HepG2 (cell line): ENCODE measurements around the gene PDZD7. TPM values are rescaled to one million over a fixed set of nuclear protein-coding genes. Genes with fewer than 3 reads are reported as not detected.

Experiments
- ATAD3A ChIP-seq: sonication (generic); formaldehyde crosslinking; IDR thresholded peaks from 2 replicates; pipeline ENCODE4 v1.4.0; 2020; ENCODE audit warnings: missing genetic modification reagents
- ATF7-NPFF ChIP-seq: sonication (generic); formaldehyde crosslinking; IDR thresholded peaks from 2 replicates; pipeline ENCODE4 v1.8.1; 2023; ENCODE audit warnings: mild to moderate bottlenecking, low read depth, missing genetic modification reagents, moderate library complexity
- CEBPB ChIP-seq: IDR thresholded peaks from 2 replicates; pipeline ENCODE4 v1.6.1; 2011; ENCODE audit warnings: low read depth, low read length, improper control_type of control experiment, borderline replicate concordance
- HDAC6 ChIP-seq: fragments of 200-600 bp; sonication (generic); IDR thresholded peaks from 2 replicates; pipeline ENCODE4 v1.7.0; 2017; ENCODE audit warnings: mild to moderate bottlenecking, antibody characterized with exemption, low read length, low read depth
- ISL2 ChIP-seq: sonication (generic); formaldehyde crosslinking; IDR thresholded peaks from 2 replicates; pipeline ENCODE4 v1.5.0; 2020; ENCODE audit warnings: missing genetic modification reagents
- KAT8 ChIP-seq: IDR thresholded peaks from 2 replicates; pipeline ENCODE4 v1.6.1; 2016; ENCODE audit warnings: missing genetic modification reagents, missing compliant biosample characterization
- MED13 ChIP-seq: sonication (generic); formaldehyde crosslinking; IDR thresholded peaks from 2 replicates; pipeline ENCODE4 v1.5.0; 2020; ENCODE audit warnings: missing genetic modification reagents
- NFYC ChIP-seq: IDR thresholded peaks from 2 replicates; pipeline ENCODE4 v1.6.1; 2016; ENCODE audit warnings: missing genetic modification reagents, missing compliant biosample characterization
- PAF1 ChIP-seq: IDR thresholded peaks from 2 replicates; pipeline ENCODE4 v1.6.1; 2016; ENCODE audit warnings: missing genetic modification reagents, missing compliant biosample characterization
- POLR2AphosphoS5 ChIP-seq: IDR thresholded peaks from 2 replicates; pipeline ENCODE4 v1.6.1; 2012; ENCODE audit warnings: low read depth, low read length
- REXO4 ChIP-seq: sonication (generic); formaldehyde crosslinking; IDR thresholded peaks from 2 replicates; pipeline ENCODE4 v1.8.0; 2022; ENCODE audit warnings: missing genetic modification reagents, mild to moderate bottlenecking, borderline replicate concordance
- ZBTB7B ChIP-seq: sonication (generic); formaldehyde crosslinking; IDR thresholded peaks from 2 replicates; pipeline ENCODE4 v1.4.0; 2020; ENCODE audit warnings: missing genetic modification reagents
- ZC3H13 ChIP-seq: sonication (generic); formaldehyde crosslinking; IDR thresholded peaks from 2 replicates; pipeline ENCODE4 v1.8.1; 2023; ENCODE audit warnings: mild to moderate bottlenecking, missing genetic modification reagents, moderate library complexity
- ZNF354B ChIP-seq: sonication (generic); formaldehyde crosslinking; IDR thresholded peaks from 2 replicates; pipeline ENCODE4 v1.8.0; 2022; ENCODE audit warnings: mild to moderate bottlenecking, missing genetic modification reagents
- ZNF546 ChIP-seq: sonication (generic); formaldehyde crosslinking; conservative IDR thresholded peaks from 2 replicates; pipeline ENCODE4 v1.8.1; 2023; ENCODE audit warnings: mild to moderate bottlenecking, missing genetic modification reagents
- ZNF552 ChIP-seq: sonication (generic); formaldehyde crosslinking; IDR thresholded peaks from 2 replicates; pipeline ENCODE4 v1.9.0; 2022; ENCODE audit warnings: missing genetic modification reagents, mild to moderate bottlenecking, borderline replicate concordance
- ZSCAN9 ChIP-seq: IDR thresholded peaks from 2 replicates; pipeline ENCODE4 v1.6.1; 2016; ENCODE audit warnings: borderline replicate concordance
- polyA plus RNA-seq, 8 experiments: library from polyadenylated mRNA; depleted of rRNA in 3 of 8; stranded (reverse) in 7 of 8; unstranded in 1 of 8; fragments of >200 nt; fragmentation: Illumina TruSeq in 4 of 8; extraction: Trizol in 4 of 8; gene quantifications; 2 replicates each; pipeline versions ENCODE4 v1.2.1 to v1.2.3, GENCODE V29; 2011 to 2016; ENCODE audit warnings: low read depth in 4 of 8, missing spikeins in 1 of 8, mixed read lengths in 1 of 8; ENCODE audit not compliant: insufficient read depth in 1 of 8
- total RNA-seq, 5 experiments: library from RNA; depleted of rRNA; stranded (reverse); fragments of >200 nt; fragmentation: Illumina TruSeq; extraction: Trizol; gene quantifications; 2 replicates each; pipeline ENCODE4 v1.2.3, GENCODE V29; 2016; ENCODE audit warnings: low read depth in 1 of 5
- TF ChIP-seq, protein P1 (sequence below): sonication (generic); formaldehyde crosslinking; IDR thresholded peaks from 2 replicates; pipeline ENCODE4 v1.9.0; 2022; ENCODE audit warnings: missing genetic modification reagents, mild to moderate bottlenecking, borderline replicate concordance
- TF ChIP-seq, protein P2 (sequence below): sonication (generic); formaldehyde crosslinking; IDR thresholded peaks from 2 replicates; pipeline ENCODE4 v1.8.1; 2022; ENCODE audit warnings: mild to moderate bottlenecking, missing genetic modification reagents
- TF ChIP-seq, protein P3 (sequence below): sonication (generic); formaldehyde crosslinking; IDR thresholded peaks from 2 replicates; pipeline ENCODE4 v1.4.0; 2020; ENCODE audit warnings: mild to moderate bottlenecking, missing genetic modification reagents, borderline replicate concordance
- TF ChIP-seq, protein P4 (sequence below): sonication (generic); formaldehyde crosslinking; IDR thresholded peaks from 2 replicates; pipeline ENCODE4 v1.4.0; 2020; ENCODE audit warnings: mild to moderate bottlenecking, missing genetic modification reagents

PDZD7 gene
- total and polyA plus RNA-seq, 2 of the 13 experiments (the other 11 are each of a cell fraction or from before 2014, with no cell fraction given): 0.58 to 0.73 TPM

DNA sequence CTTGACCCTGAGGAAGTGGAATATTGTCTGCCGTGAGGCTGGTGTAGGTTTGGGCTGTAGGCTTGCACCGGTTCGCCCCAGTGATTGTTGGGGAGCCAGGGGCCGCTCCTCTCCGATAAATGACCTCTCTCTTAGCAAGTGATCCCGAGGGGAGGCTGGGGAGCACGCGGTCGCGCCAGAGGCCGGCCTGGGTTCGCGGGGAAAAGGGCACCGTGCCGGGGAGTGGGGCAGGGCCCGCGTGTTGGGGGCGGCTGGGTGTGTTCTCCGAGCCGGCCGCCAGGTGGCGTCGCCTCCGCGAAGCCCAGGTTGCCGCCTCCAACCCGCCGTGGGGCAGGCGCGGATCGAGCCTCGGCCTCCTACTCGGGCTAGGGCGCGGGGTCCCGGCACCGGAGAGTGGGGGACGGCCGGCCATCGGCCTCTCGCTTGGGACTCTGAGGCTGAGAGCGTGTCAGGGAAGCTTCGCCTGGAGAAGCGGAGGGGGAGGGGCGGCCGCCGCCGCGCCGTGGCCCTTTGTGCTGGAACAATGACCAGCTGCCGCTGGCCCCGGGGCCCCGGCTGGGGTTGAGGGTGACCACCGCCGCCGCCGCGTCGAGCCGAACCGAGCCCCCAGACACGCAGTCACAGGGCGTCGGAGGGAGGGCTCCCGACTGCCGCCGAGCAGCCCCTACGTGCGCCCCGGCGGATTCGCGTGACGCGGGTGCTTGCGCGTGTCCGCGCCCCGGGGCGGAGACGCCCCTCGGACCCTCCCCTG lies 31.8 kb downstream of the PDZD7 start (continued):
- TF ChIP-seq, protein P1, sequence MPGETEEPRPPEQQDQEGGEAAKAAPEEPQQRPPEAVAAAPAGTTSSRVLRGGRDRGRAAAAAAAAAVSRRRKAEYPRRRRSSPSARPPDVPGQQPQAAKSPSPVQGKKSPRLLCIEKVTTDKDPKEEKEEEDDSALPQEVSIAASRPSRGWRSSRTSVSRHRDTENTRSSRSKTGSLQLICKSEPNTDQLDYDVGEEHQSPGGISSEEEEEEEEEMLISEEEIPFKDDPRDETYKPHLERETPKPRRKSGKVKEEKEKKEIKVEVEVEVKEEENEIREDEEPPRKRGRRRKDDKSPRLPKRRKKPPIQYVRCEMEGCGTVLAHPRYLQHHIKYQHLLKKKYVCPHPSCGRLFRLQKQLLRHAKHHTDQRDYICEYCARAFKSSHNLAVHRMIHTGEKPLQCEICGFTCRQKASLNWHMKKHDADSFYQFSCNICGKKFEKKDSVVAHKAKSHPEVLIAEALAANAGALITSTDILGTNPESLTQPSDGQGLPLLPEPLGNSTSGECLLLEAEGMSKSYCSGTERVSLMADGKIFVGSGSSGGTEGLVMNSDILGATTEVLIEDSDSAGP (CRISPR knock-in tag): peak; percentile 63
- TF ChIP-seq, protein P2, sequence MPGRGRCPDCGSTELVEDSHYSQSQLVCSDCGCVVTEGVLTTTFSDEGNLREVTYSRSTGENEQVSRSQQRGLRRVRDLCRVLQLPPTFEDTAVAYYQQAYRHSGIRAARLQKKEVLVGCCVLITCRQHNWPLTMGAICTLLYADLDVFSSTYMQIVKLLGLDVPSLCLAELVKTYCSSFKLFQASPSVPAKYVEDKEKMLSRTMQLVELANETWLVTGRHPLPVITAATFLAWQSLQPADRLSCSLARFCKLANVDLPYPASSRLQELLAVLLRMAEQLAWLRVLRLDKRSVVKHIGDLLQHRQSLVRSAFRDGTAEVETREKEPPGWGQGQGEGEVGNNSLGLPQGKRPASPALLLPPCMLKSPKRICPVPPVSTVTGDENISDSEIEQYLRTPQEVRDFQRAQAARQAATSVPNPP: 0 out of 2 replicates have a peak, but pooled peaks have one; percentile 56
- TF ChIP-seq POLR2AphosphoS5: peak; percentile 68
- TF ChIP-seq ZBTB7B (CRISPR knock-in tag): 0 out of 2 replicates have a peak, but pooled peaks have one; percentile 41
- no peak for TF ChIP-seq HDAC6
- 0 out of 2 replicates have a peak, but pooled peaks have one; percentile 77 for TF ChIP-seq ZNF354B (CRISPR knock-in tag)
- TF ChIP-seq ZC3H13 (CRISPR knock-in tag): peak; percentile 71; the same call in 1 of the 2 replicates
- no peak for TF ChIP-seq ZNF546 (CRISPR knock-in tag)
- no peak for TF ChIP-seq CEBPB
- TF ChIP-seq ZSCAN9 (CRISPR knock-in tag): peak; percentile 33; the same call in 1 of the 2 replicates
- TF ChIP-seq NFYC (CRISPR knock-in tag): no peak
- TF ChIP-seq, protein P3, sequence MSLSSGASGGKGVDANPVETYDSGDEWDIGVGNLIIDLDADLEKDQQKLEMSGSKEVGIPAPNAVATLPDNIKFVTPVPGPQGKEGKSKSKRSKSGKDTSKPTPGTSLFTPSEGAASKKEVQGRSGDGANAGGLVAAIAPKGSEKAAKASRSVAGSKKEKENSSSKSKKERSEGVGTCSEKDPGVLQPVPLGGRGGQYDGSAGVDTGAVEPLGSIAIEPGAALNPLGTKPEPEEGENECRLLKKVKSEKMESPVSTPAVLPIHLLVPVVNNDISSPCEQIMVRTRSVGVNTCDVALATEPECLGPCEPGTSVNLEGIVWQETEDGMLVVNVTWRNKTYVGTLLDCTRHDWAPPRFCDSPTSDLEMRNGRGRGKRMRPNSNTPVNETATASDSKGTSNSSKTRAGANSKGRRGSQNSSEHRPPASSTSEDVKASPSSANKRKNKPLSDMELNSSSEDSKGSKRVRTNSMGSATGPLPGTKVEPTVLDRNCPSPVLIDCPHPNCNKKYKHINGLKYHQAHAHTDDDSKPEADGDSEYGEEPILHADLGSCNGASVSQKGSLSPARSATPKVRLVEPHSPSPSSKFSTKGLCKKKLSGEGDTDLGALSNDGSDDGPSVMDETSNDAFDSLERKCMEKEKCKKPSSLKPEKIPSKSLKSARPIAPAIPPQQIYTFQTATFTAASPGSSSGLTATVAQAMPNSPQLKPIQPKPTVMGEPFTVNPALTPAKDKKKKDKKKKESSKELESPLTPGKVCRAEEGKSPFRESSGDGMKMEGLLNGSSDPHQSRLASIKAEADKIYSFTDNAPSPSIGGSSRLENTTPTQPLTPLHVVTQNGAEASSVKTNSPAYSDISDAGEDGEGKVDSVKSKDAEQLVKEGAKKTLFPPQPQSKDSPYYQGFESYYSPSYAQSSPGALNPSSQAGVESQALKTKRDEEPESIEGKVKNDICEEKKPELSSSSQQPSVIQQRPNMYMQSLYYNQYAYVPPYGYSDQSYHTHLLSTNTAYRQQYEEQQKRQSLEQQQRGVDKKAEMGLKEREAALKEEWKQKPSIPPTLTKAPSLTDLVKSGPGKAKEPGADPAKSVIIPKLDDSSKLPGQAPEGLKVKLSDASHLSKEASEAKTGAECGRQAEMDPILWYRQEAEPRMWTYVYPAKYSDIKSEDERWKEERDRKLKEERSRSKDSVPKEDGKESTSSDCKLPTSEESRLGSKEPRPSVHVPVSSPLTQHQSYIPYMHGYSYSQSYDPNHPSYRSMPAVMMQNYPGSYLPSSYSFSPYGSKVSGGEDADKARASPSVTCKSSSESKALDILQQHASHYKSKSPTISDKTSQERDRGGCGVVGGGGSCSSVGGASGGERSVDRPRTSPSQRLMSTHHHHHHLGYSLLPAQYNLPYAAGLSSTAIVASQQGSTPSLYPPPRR: peak; percentile 54
- TF ChIP-seq, protein P4, sequence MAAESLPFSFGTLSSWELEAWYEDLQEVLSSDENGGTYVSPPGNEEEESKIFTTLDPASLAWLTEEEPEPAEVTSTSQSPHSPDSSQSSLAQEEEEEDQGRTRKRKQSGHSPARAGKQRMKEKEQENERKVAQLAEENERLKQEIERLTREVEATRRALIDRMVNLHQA (CRISPR knock-in tag): no peak
- TF ChIP-seq MED13 (CRISPR knock-in tag): 0 out of 2 replicates have a peak, but pooled peaks have one; percentile 26
- peak; percentile 54; the same call in 1 of the 2 replicates for TF ChIP-seq KAT8 (CRISPR knock-in tag)
- peak; percentile 13; the same call in 1 of the 2 replicates for TF ChIP-seq ATF7-NPFF (CRISPR knock-in tag)
- peak; percentile 60; the same call in 1 of the 2 replicates for TF ChIP-seq ISL2 (CRISPR knock-in tag)
- TF ChIP-seq ZNF552 (CRISPR knock-in tag): peak; percentile 22; the same call in 1 of the 2 replicates
- TF ChIP-seq PAF1: no peak; the same call in 1 of the 2 replicates
- no peak for TF ChIP-seq ATAD3A (CRISPR knock-in tag)
- 0 out of 2 replicates have a peak, but pooled peaks have one; percentile 41 for TF ChIP-seq REXO4 (CRISPR knock-in tag)
